SK-N-SH (cell line): ENCODE data around the gene P2RY13. TPM values are rescaled to one million over a fixed set of nuclear protein-coding genes. Genes with fewer than 3 reads are reported as not detected.

Source experiments
- CTCF ChIA-PET: fragments of 300-600, 350-600 bp; formaldehyde crosslinking; extraction: SDS; loops from one replicate; lab custom pipeline; 2021; lab: Yijun Ruan, JAX
- POLR2A ChIA-PET: fragments of 350-600 bp; sonication (Branson Sonifier 250); formaldehyde crosslinking; extraction: SDS; loops from one replicate; lab custom pipeline; 2020; ENCODE audit warnings: antibody characterized with exemption, inconsistent platforms; lab: Yijun Ruan, JAX
- DNase-seq: peaks from one replicate; pipeline ENCODE4 v3.0.0; 2012
- H2AFZ ChIP-seq: fragments of 200-600 bp; sonication (generic); 2 replicates; pipeline ENCODE4 v1.8.1; 2016; ENCODE audit warnings: antibody characterized with exemption, mild to moderate bottlenecking, low read depth
- H3F3A ChIP-seq: fragments of 200-600 bp; sonication (generic); replicated peaks from 2 replicates; pipeline ENCODE3; 2016; ENCODE audit warnings: antibody characterized with exemption, mild to moderate bottlenecking; ENCODE audit not compliant: insufficient read depth
- H3K27ac ChIP-seq, 2 experiments: fragments of 200-500 bp in 1 of 2; fragments of 200-600 bp in 1 of 2; sonication (Bioruptor generic) in 1 of 2; sonication (generic), shearing (Covaris generic) in 1 of 2; 2 replicates each; pipeline versions ENCODE4 v1.5.1 to v1.6.1; 2014 to 2016; ENCODE audit warnings: low read depth in 2 of 2, inconsistent platforms in 1 of 2, low read length in 1 of 2, mild to moderate bottlenecking in 1 of 2, mixed read lengths in 1 of 2
- H3K27me3 ChIP-seq: fragments of 200-600 bp; sonication (generic), shearing (Covaris generic); 2 replicates; pipeline ENCODE4 v1.6.1; 2016; ENCODE audit warnings: mixed run types; ENCODE audit not compliant: insufficient read depth
- H3K36me3 ChIP-seq, 2 experiments: fragments of 200-500 bp in 1 of 2; fragments of 200-600 bp in 1 of 2; sonication (Bioruptor generic) in 1 of 2; sonication (generic) in 1 of 2; replicated peaks in 1 of 2; 2 replicates each; pipeline versions ENCODE3 to v1.5.1; 2014 to 2016; ENCODE audit warnings: low read length in 1 of 2, mild to moderate bottlenecking in 1 of 2; ENCODE audit not compliant: insufficient read depth in 2 of 2, control insufficient read depth in 1 of 2
- H3K4me1 ChIP-seq, 2 experiments: fragments of 200-500 bp in 1 of 2; fragments of 200-600 bp in 1 of 2; sonication (Bioruptor generic) in 1 of 2; sonication (generic), shearing (Covaris generic) in 1 of 2; 2 replicates each; pipeline versions ENCODE4 v1.5.1 to v1.6.1; 2014 to 2016; ENCODE audit warnings: low read depth in 1 of 2, low read length in 1 of 2, mixed run types in 1 of 2; ENCODE audit not compliant: insufficient read depth in 2 of 2, control insufficient read depth in 1 of 2
- H3K4me2 ChIP-seq: fragments of 200-600 bp; sonication (generic), shearing (Covaris generic); 2 replicates; pipeline ENCODE4 v1.6.1; 2017; ENCODE audit warnings: mixed run types
- H3K4me3 ChIP-seq, 2 experiments: fragments of 200-500 bp in 1 of 2; fragments of 200-600 bp in 1 of 2; sonication (Bioruptor generic) in 1 of 2; sonication (generic), shearing (Covaris generic) in 1 of 2; 2 replicates each; pipeline versions ENCODE4 v1.5.1 to v1.8.1; 2014 to 2016; ENCODE audit warnings: low read depth in 2 of 2, inconsistent platforms in 1 of 2, low read length in 1 of 2, mild to moderate bottlenecking in 1 of 2, mixed read lengths in 1 of 2, moderate library complexity in 1 of 2
- H3K79me2 ChIP-seq: fragments of 200-600 bp; sonication (generic); 2 replicates; pipeline ENCODE4 v1.8.1; 2017; ENCODE audit warnings: mild to moderate bottlenecking; ENCODE audit not compliant: insufficient read depth
- H3K9ac ChIP-seq: fragments of 200-600 bp; sonication (generic); 2 replicates; pipeline ENCODE4 v1.6.1; 2017; ENCODE audit warnings: mixed run types
- H3K9me2 ChIP-seq: fragments of 200-600 bp; sonication (generic); 2 replicates; pipeline ENCODE4 v1.6.1; 2017; ENCODE audit warnings: mixed run types
- H3K9me3 ChIP-seq: fragments of 200-600 bp; sonication (generic); 2 replicates; pipeline ENCODE4 v1.6.1; 2017; ENCODE audit warnings: mixed run types, mild to moderate bottlenecking, moderate library complexity
- H4K20me1 ChIP-seq: fragments of 200-600 bp; sonication (generic); 2 replicates; pipeline ENCODE4 v1.6.1; 2017; ENCODE audit warnings: mild to moderate bottlenecking, mixed run types; ENCODE audit not compliant: insufficient read depth
- CTCF ChIP-seq: fragments of 200-600 bp; sonication (generic); IDR thresholded peaks from 2 replicates; pipeline ENCODE4 v1.6.1; 2017; ENCODE audit warnings: antibody characterized with exemption, mild to moderate bottlenecking, moderate library complexity
- EP300 ChIP-seq, 2 experiments: IDR thresholded peaks; 2 replicates each; pipeline versions ENCODE4 v1.4.0 to v1.6.1; 2012; ENCODE audit warnings: borderline replicate concordance in 1 of 2, low read depth in 1 of 2, low read length in 1 of 2
- GATA2 ChIP-seq: sonication (generic); formaldehyde crosslinking; IDR thresholded peaks from 2 replicates; pipeline ENCODE4 v1.5.0; 2020; ENCODE audit warnings: mild to moderate bottlenecking, missing genetic modification reagents
- NFIC ChIP-seq: IDR thresholded peaks from 2 replicates; pipeline ENCODE4 v1.4.0; 2012; ENCODE audit warnings: borderline replicate concordance
- NRF1 ChIP-seq: IDR thresholded peaks from 2 replicates; pipeline ENCODE4 v1.6.1; 2012; ENCODE audit warnings: low read depth, mild to moderate bottlenecking, low read length
- PBX3 ChIP-seq: IDR thresholded peaks from 2 replicates; pipeline ENCODE4; 2012
- POLR2AphosphoS5 ChIP-seq: IDR thresholded peaks from 2 replicates; pipeline ENCODE4 v1.6.1; 2012; ENCODE audit warnings: low read depth, low read length
- RAD21 ChIP-seq: IDR thresholded peaks from 2 replicates; pipeline ENCODE4 v1.6.1; 2012; ENCODE audit warnings: mild to moderate bottlenecking, low read length
- RCOR1 ChIP-seq: fragments of 150-350 bp; IDR thresholded peaks from 2 replicates; pipeline ENCODE4 v1.6.1; 2017; ENCODE audit warnings: antibody characterized with exemption, low read length
- REST ChIP-seq: IDR thresholded peaks from 2 replicates; pipeline ENCODE4 v1.6.1; 2012; ENCODE audit warnings: mild to moderate bottlenecking, low read depth, low read length, moderate library complexity
- RFX5 ChIP-seq: IDR thresholded peaks from 2 replicates; pipeline ENCODE4 v1.6.1; 2012; ENCODE audit warnings: mild to moderate bottlenecking, improper control_type of control experiment, low read length
- TAF1 ChIP-seq: IDR thresholded peaks from 2 replicates; pipeline ENCODE4 v1.6.1; 2012; ENCODE audit warnings: low read depth, mild to moderate bottlenecking, low read length, moderate library complexity, borderline replicate concordance
- TCF12 ChIP-seq: IDR thresholded peaks from 2 replicates; pipeline ENCODE4 v1.4.0; 2012
- USF1 ChIP-seq: IDR thresholded peaks from 2 replicates; pipeline ENCODE4 v1.4.0; 2012; ENCODE audit warnings: low read depth, borderline replicate concordance
- USF2 ChIP-seq: fragments of 150-350 bp; IDR thresholded peaks from 2 replicates; pipeline ENCODE4 v1.6.1; 2017; ENCODE audit warnings: antibody characterized with exemption, low read length, low read depth, borderline replicate concordance
- WGBS: methylation state at CpG from one replicate; pipeline ENCODE4 v1.1.6; 2017; ENCODE audit warnings: low lambda C conversion rate; 5-methylcytosine and 5-hydroxymethylcytosine counted together
- polyA plus RNA-seq, 3 experiments: library from polyadenylated mRNA; depleted of rRNA; stranded (reverse); fragments of >200 nt; gene quantifications; 2 replicates each; pipeline ENCODE4 v1.2.3, GENCODE V29; 2012

The P2RY13 gene
- polyA plus RNA-seq, 1 of the 3 experiments (the other 2 are of a cell fraction) = not detected

GRCh38 chr3:151322511-151322910 lies 6.8 kb downstream of the P2RY13 start:
- TF ChIP-seq CTCF (no peak), REST (no peak), NFIC (no peak), RFX5 (no peak), TAF1 (no peak), TCF12 (no peak), RAD21 (no peak), EP300 (IDR thresholded peaks at IDR 0.05; ENCODE audit: borderline replicate concordance in 1 of 2, low read depth in 1 of 2, low read length in 1 of 2) (no peak), RCOR1 (no peak), NRF1 (no peak), POLR2AphosphoS5 (no peak), PBX3 (no peak), USF1 (no peak), GATA2 (no peak), USF2 (no peak)
- no peaks in the 10 kb centered on the region for H3K9me3 ChIP-seq
- peaks cover 0 to 27% of the 10 kb centered on the region in 2 experiments; a peak in 3 of 4 replicates for H3K4me1 ChIP-seq
- H3K27ac ChIP-seq = no peak overlapping the region
- CTCF ChIA-PET = interaction anchor here (1.5 kb wide), 1 partner anchor 154 kb away, joined by 5 read pairs; no protein-coding TSS in a partner anchor
- POLR2A ChIA-PET = no interaction called here
- no peak overlapping the region for H3K9ac ChIP-seq
- H3K79me2 ChIP-seq = no peaks in the 10 kb centered on the region
- no peak overlapping the region for H3K4me2 ChIP-seq
- H3K9me2 ChIP-seq = no peaks in the 10 kb centered on the region
- H3K36me3 ChIP-seq = no peaks in the 10 kb centered on the region
- H3K4me3 ChIP-seq = no peak overlapping the region
- no peaks in the 10 kb centered on the region for H4K20me1 ChIP-seq
- no peak for DNase-seq
- no peak overlapping the region for H2AFZ ChIP-seq
- H3K27me3 ChIP-seq = no peaks in the 10 kb centered on the region; the same call in 1 of the 2 replicates
- 66% methylated on average over 1 of the region's 1 CpG for WGBS
- no peaks in the 10 kb centered on the region for H3F3A ChIP-seq
